ENCODE measurements around the gene AP1M2. TPM values are rescaled to one million over a fixed set of nuclear protein-coding genes. Genes with fewer than 3 reads are reported as not detected.

The AP1M2 gene
- total and polyA plus RNA-seq, 12 donors, result 0.10 to 0.97 (median 0.31) TPM; not detected in 8

GRCh38 chr19:10634430-10634829 is 47.3 kb upstream of the AP1M2 start:
- H3K27ac ChIP-seq, result no peak overlapping the region

GRCh38 chr19:10631874-10632273 is 44.8 kb upstream of the AP1M2 start:
- H3K4me3 ChIP-seq, result no peak overlapping the region

More at GRCh38 chr19:10634430-10634829, 47.3 kb upstream of the AP1M2 start:
- Histone ChIP-seq H3K36me3 (replicated peaks in 1 of 2) (peaks cover 0 to 82% of the 10 kb centered on the region in 2 donors), H3K4me1 (replicated peaks in 1 of 2) (peaks cover 0 to 6% of the 10 kb centered on the region in 2 donors), H3K4me3 (no peak overlapping the region), H3K9me3 (replicated peaks in 1 of 3) (no peaks in the 10 kb centered on the region), H3K27me3 (no peaks in the 10 kb centered on the region)
- 76 to 84% (median 79%) methylated on average over 4 to 7 of the region's 7 CpGs for WGBS, 4 donors
- intact Hi-C loops (cut with DNase I), result no loop called here
- no peak for TF ChIP-seq CTCF (IDR thresholded peaks at IDR 0.05)
- TF ChIP-seq POLR2A (IDR thresholded peaks at IDR 0.05), result no peak
- DNase-seq, result no peak

GRCh38 chr19:10625762-10626138 is 38.6 kb upstream of the AP1M2 start:
- Histone ChIP-seq H3K27me3 (no peaks in the 10 kb centered on the region), H3K36me3 (replicated peaks in 1 of 2) (peaks cover 0 to 26% of the 10 kb centered on the region in 2 donors), H3K4me1 (replicated peaks in 1 of 2) (peaks cover 12 to 15% of the 10 kb centered on the region in 2 donors), H3K9me3 (replicated peaks in 1 of 3) (no peaks in the 10 kb centered on the region), H3K4me3 (peak overlapping the region in 2 of 4 donors; percentile 23 to 57), H3K27ac (peak overlapping the region in 2 of 5 donors; percentile 65 to 73)
- DNase-seq, result no peak
- WGBS, 4 donors, result 37 to 57% (median 44%) methylated on average over 8 to 10 of the region's 10 CpGs
- intact Hi-C loops (cut with DNase I), result no loop called here
- TF ChIP-seq POLR2A (IDR thresholded peaks at IDR 0.05) (no peak), CTCF (IDR thresholded peaks at IDR 0.05) (no peak)

More at GRCh38 chr19:10631874-10632273, 44.8 kb upstream of the AP1M2 start:
- H3K36me3 ChIP-seq (replicated peaks in 1 of 2), result peaks cover 0 to 73% of the 10 kb centered on the region in 2 donors
- H3K9me3 ChIP-seq (replicated peaks in 1 of 3), result no peaks in the 10 kb centered on the region
- H3K4me1 ChIP-seq (replicated peaks in 1 of 2), result peaks cover 0 to 6% of the 10 kb centered on the region in 2 donors
- no peak for TF ChIP-seq CTCF (IDR thresholded peaks at IDR 0.05)
- TF ChIP-seq POLR2A (IDR thresholded peaks at IDR 0.05), result no peak
- intact Hi-C loops (cut with DNase I), result loop anchor here in 1 of 2 donors (2.0 kb wide), 1 partner anchor 17 kb away; no protein-coding TSS in a partner anchor
- H3K27me3 ChIP-seq, result no peaks in the 10 kb centered on the region
- H3K27ac ChIP-seq, result no peak overlapping the region
- WGBS, 4 donors, result 83 to 91% (median 85%) methylated on average over 13 to 14 of the region's 14 CpGs
- no peak for DNase-seq

- intact Hi-C loops (cut with DNase I), result no loop called here
- Histone ChIP-seq H3K4me1 (replicated peaks in 1 of 2) (peaks cover 12 to 15% of the 10 kb centered on the region in 2 donors), H3K27ac (peak within 1 kb of the TSS in 2 of 5 donors; percentile 65 to 73)
These were observed 38.1 kb upstream of the AP1M2 start, which contains the start of gene SLC44A2 for GRCh38 chr19:10625003-10625761. SLC44A2 (plus strand) TSS chr19:10625553; CDS start chr19:10625634, 81 bp downstream.

More at GRCh38 chr19:10625003-10625761, 38.1 kb upstream of the AP1M2 start, which contains the start of gene SLC44A2:
- Histone ChIP-seq H3K27me3 (no peaks in the 10 kb centered on the region), H3K9me3 (replicated peaks in 1 of 3) (no peaks in the 10 kb centered on the region), H3K36me3 (replicated peaks in 1 of 2) (peaks cover 0 to 24% of the 10 kb centered on the region in 2 donors), H3K4me3 (peak within 1 kb of the TSS in 2 of 4 donors; percentile 23 to 57)
- TF ChIP-seq POLR2A (IDR thresholded peaks at IDR 0.05) (no peak), CTCF (IDR thresholded peaks at IDR 0.05) (peak in 1 of 6 experiments; percentile 2)
- peak; percentile 74 to 86 (median 79) for DNase-seq
- WGBS, 4 donors, result 0 to 25% (median 17%) methylated on average over 1 to 53 of the region's 53 CpGs

Measured in adrenal gland (tissue), 12 donors.